HEK293 (cell line): Measurements from ENCODE around the gene TRAM2.

Experiments
- CTCF ChIA-PET: fragments of 350-600 bp; formaldehyde crosslinking; extraction: SDS; loops from one replicate; lab custom pipeline; 2021; ENCODE audit warnings: antibody characterized with exemption; lab: Yijun Ruan, JAX
- POLR2A ChIA-PET: fragments of 300-600 bp; formaldehyde crosslinking; extraction: SDS; loops from one replicate; lab custom pipeline; 2020; ENCODE audit warnings: antibody characterized with exemption, inconsistent platforms; lab: Yijun Ruan, JAX
- H3K27ac ChIP-seq: fragments of 200-500 bp; sonication (Bioruptor generic); 2 replicates; pipeline ENCODE4 v1.5.1; 2014; ENCODE audit warnings: low read depth, low read length, control low read depth, inconsistent platforms; ENCODE audit errors: extremely low read depth
- H3K36me3 ChIP-seq, 2 experiments: fragments of 200-500 bp in 1 of 2; sonication (Bioruptor generic) in 1 of 2; 1 replicate in 1 of 2; 2 replicates in 1 of 2; pipeline ENCODE4 v1.5.1; 2014 to 2017; ENCODE audit warnings: inconsistent platforms in 2 of 2, low read length in 2 of 2; ENCODE audit not compliant: control insufficient read depth in 2 of 2, insufficient read depth in 1 of 2
- H3K4me1 ChIP-seq: fragments of 200-500 bp; sonication (Bioruptor generic); 2 replicates; pipeline ENCODE4 v1.5.1; 2014; ENCODE audit warnings: mild to moderate bottlenecking, low read length, inconsistent platforms; ENCODE audit not compliant: control insufficient read depth, insufficient read depth
- H3K4me3 ChIP-seq: 2 replicates; pipeline ENCODE4 v1.5.1; 2011; ENCODE audit warnings: low read depth, mild to moderate bottlenecking, control low read depth, low read length, moderate library complexity
- H3K9me3 ChIP-seq: fragments of 200-500 bp; sonication (Bioruptor generic); 2 replicates; pipeline ENCODE4 v1.5.1; 2014; ENCODE audit warnings: low read depth, low read length, inconsistent platforms; ENCODE audit not compliant: control insufficient read depth, insufficient read depth
- ZBTB21 ChIP-seq: fragments of 450-650 bp; formaldehyde crosslinking; IDR thresholded peaks from 2 replicates; pipeline ENCODE4 v1.5.1; 2017; ENCODE audit warnings: missing biosample characterization, missing genetic modification characterization
- ZNF112 ChIP-seq: fragments of 450-650 bp; formaldehyde crosslinking; IDR thresholded peaks from 2 replicates; pipeline ENCODE4 v1.5.0; 2017; ENCODE audit warnings: missing biosample characterization, missing genetic modification characterization
- ZNF175 ChIP-seq: fragments of 450-650 bp; formaldehyde crosslinking; IDR thresholded peaks from 2 replicates; pipeline ENCODE4 v1.5.1; 2016; ENCODE audit warnings: missing biosample characterization, missing genetic modification characterization
- ZNF23 ChIP-seq: fragments of 450-650 bp; formaldehyde crosslinking; IDR thresholded peaks from 2 replicates; pipeline ENCODE4 v1.5.1; 2016; ENCODE audit warnings: missing biosample characterization, missing genetic modification characterization, borderline replicate concordance
- ZNF24 ChIP-seq: fragments of 450-650 bp; formaldehyde crosslinking; IDR thresholded peaks from 2 replicates; pipeline ENCODE4 v1.5.1; 2016; ENCODE audit warnings: missing biosample characterization, missing genetic modification characterization
- ZNF248 ChIP-seq: fragments of 450-650 bp; formaldehyde crosslinking; IDR thresholded peaks from 2 replicates; pipeline ENCODE4 v1.5.1; 2017; ENCODE audit warnings: missing biosample characterization, missing genetic modification characterization
- ZNF335 ChIP-seq: fragments of 450-650 bp; formaldehyde crosslinking; conservative IDR thresholded peaks from 2 replicates; pipeline ENCODE4 v1.5.1; 2016; ENCODE audit warnings: missing biosample characterization, missing genetic modification characterization
- ZNF423 ChIP-seq: fragments of 450-650 bp; formaldehyde crosslinking; IDR thresholded peaks from 2 replicates; pipeline ENCODE4 v1.5.1; 2016; ENCODE audit warnings: missing biosample characterization, missing genetic modification characterization
- ZNF433 ChIP-seq: fragments of 450-650 bp; formaldehyde crosslinking; IDR thresholded peaks from 2 replicates; pipeline ENCODE4 v1.5.1; 2016; ENCODE audit warnings: missing biosample characterization, missing genetic modification characterization, low read depth
- ZNF600 ChIP-seq: fragments of 450-650 bp; formaldehyde crosslinking; IDR thresholded peaks from 2 replicates; pipeline ENCODE4 v1.5.1; 2016; ENCODE audit warnings: missing biosample characterization, missing genetic modification characterization
- ZNF660 ChIP-seq: fragments of 450-650 bp; IDR thresholded peaks from 2 replicates; pipeline ENCODE4 v1.5.1; 2018; ENCODE audit warnings: missing biosample characterization, mild to moderate bottlenecking, missing genetic modification characterization
- ZNF747 ChIP-seq: fragments of 450-650 bp; formaldehyde crosslinking; IDR thresholded peaks from 2 replicates; pipeline ENCODE4 v1.5.1; 2016; ENCODE audit warnings: missing biosample characterization, missing genetic modification characterization
- ZSCAN23 ChIP-seq: fragments of 450-650 bp; formaldehyde crosslinking; IDR thresholded peaks from 2 replicates; pipeline ENCODE4 v1.5.1; 2016; ENCODE audit warnings: missing biosample characterization, missing genetic modification characterization
- TF ChIP-seq, protein P1 (sequence below): fragments of 450-650 bp; formaldehyde crosslinking; IDR thresholded peaks from 2 replicates; pipeline ENCODE4 v1.5.1; 2016; ENCODE audit warnings: missing biosample characterization, missing genetic modification characterization
- TF ChIP-seq, protein P2 (sequence below): IDR thresholded peaks from 2 replicates; pipeline ENCODE4 v1.6.1; 2011; ENCODE audit warnings: mild to moderate bottlenecking, low read depth, low read length, borderline replicate concordance
- TF ChIP-seq, protein P3 (sequence below): fragments of 450-650 bp; IDR thresholded peaks from 2 replicates; pipeline ENCODE4 v1.5.1; 2018; ENCODE audit warnings: missing biosample characterization, missing genetic modification characterization
- TF ChIP-seq, protein P4 (sequence below): fragments of 450-650 bp; formaldehyde crosslinking; optimal IDR thresholded peaks from 2 replicates; pipeline ENCODE3; 2016; ENCODE audit warnings: missing biosample characterization, mild to moderate bottlenecking, missing genetic modification characterization

The TRAM2 gene

DNA sequence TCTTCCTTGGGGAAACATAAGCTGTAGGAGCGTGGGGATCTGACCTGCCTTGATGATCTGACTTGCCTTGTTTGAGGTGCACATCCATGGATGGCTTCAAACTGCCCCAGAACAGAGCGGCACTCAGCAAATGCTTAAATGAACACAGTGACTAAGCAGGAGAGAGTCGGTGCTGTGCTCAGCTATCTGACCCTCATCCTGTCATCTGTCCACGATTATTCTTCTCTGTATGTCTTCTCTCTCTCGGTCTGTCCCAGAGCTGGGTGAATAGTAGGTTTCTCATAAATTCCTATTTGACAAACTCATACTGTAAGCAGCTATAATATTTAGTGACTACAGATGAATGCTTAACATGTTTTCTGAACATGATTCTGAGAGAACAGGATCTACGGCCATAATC, 37.3 kb downstream of the TRAM2 start:
- no peak for TF ChIP-seq ZNF175
- no peak for TF ChIP-seq ZNF335
- TF ChIP-seq ZNF747 (tag by site-specific recombination), result no peak
- TF ChIP-seq ZNF660 (tag by site-specific recombination), result no peak
- TF ChIP-seq ZNF24 (tag by site-specific recombination), result no peak
- TF ChIP-seq, protein P1, sequence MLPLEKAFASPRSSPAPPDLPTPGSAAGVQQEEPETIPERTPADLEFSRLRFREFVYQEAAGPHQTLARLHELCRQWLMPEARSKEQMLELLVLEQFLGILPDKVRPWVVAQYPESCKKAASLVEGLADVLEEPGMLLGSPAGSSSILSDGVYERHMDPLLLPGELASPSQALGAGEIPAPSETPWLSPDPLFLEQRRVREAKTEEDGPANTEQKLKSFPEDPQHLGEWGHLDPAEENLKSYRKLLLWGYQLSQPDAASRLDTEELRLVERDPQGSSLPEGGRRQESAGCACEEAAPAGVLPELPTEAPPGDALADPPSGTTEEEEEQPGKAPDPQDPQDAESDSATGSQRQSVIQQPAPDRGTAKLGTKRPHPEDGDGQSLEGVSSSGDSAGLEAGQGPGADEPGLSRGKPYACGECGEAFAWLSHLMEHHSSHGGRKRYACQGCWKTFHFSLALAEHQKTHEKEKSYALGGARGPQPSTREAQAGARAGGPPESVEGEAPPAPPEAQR (tag by site-specific recombination), result no peak
- no peak for TF ChIP-seq ZNF423 (tag by site-specific recombination)
- TF ChIP-seq ZSCAN23 (tag by site-specific recombination), result no peak
- TF ChIP-seq ZNF433 (tag by site-specific recombination), result no peak
- TF ChIP-seq, protein P2, sequence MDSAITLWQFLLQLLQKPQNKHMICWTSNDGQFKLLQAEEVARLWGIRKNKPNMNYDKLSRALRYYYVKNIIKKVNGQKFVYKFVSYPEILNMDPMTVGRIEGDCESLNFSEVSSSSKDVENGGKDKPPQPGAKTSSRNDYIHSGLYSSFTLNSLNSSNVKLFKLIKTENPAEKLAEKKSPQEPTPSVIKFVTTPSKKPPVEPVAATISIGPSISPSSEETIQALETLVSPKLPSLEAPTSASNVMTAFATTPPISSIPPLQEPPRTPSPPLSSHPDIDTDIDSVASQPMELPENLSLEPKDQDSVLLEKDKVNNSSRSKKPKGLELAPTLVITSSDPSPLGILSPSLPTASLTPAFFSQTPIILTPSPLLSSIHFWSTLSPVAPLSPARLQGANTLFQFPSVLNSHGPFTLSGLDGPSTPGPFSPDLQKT, result no peak
- TF ChIP-seq, protein P3, sequence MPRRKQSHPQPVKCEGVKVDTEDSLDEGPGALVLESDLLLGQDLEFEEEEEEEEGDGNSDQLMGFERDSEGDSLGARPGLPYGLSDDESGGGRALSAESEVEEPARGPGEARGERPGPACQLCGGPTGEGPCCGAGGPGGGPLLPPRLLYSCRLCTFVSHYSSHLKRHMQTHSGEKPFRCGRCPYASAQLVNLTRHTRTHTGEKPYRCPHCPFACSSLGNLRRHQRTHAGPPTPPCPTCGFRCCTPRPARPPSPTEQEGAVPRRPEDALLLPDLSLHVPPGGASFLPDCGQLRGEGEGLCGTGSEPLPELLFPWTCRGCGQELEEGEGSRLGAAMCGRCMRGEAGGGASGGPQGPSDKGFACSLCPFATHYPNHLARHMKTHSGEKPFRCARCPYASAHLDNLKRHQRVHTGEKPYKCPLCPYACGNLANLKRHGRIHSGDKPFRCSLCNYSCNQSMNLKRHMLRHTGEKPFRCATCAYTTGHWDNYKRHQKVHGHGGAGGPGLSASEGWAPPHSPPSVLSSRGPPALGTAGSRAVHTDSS, result no peak
- TF ChIP-seq, protein P4, sequence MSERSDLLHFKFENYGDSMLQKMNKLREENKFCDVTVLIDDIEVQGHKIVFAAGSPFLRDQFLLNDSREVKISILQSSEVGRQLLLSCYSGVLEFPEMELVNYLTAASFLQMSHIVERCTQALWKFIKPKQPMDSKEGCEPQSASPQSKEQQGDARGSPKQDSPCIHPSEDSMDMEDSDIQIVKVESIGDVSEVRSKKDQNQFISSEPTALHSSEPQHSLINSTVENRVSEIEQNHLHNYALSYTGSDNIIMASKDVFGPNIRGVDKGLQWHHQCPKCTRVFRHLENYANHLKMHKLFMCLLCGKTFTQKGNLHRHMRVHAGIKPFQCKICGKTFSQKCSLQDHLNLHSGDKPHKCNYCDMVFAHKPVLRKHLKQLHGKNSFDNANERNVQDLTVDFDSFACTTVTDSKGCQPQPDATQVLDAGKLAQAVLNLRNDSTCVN, result no peak
- no peak for TF ChIP-seq ZNF248 (tag by site-specific recombination)
- TF ChIP-seq ZNF23 (tag by site-specific recombination), result no peak
- TF ChIP-seq, all 188 proteins: peak for 0
- POLR2A ChIA-PET, result interaction anchor here (1.0 to 1.3 kb wide), 2 partner anchors 12 to 35 kb away, joined by 3 to 4 read pairs; no protein-coding TSS in a partner anchor
- Histone ChIP-seq H3K4me3 (no peak overlapping the region), H3K9me3 (no peaks in the 10 kb centered on the region), H3K36me3 (peaks cover 0 to 7% of the 10 kb centered on the region in 2 experiments; a peak in 1 of 3 replicates), H3K4me1 (no peaks in the 10 kb centered on the region), H3K27ac (no peak overlapping the region)
- CTCF ChIA-PET, result interaction anchor here (0.6 to 0.9 kb wide), 2 partner anchors 33 to 35 kb away, joined by 3 to 4 read pairs; no protein-coding TSS in a partner anchor

DNA sequence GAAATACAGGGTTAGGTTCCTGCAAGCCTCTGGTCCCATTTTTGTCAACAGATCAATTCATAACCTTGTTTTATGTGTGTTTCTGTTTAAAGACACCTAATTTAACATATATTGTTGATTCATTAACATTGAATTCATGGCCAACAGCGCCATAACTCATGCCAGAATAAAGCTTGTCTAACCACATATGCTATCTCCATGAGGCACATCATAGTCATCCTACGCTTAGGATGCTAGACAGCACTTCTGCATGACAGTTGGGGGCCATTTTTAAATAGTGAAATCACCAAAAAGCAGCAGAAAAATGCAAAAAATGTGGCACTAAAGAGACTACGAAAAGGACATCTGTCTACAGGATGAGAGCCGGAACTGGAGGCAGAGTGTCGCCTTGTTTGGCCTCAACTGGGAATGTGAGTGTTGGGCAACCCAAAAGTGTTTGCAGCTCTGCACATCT, 37.9 kb downstream of the TRAM2 start:
- TF ChIP-seq ZNF600 (tag by site-specific recombination), result no peak
- TF ChIP-seq ZNF175, result no peak
- no peak for TF ChIP-seq ZBTB21
- no peak for TF ChIP-seq ZNF423 (tag by site-specific recombination)
- TF ChIP-seq ZNF112, result no peak
- H3K36me3 ChIP-seq, result peaks cover 0 to 11% of the 10 kb centered on the region in 2 experiments; a peak in 1 of 3 replicates
- no peak overlapping the region for H3K27ac ChIP-seq
- POLR2A ChIA-PET, result interaction anchor here (1.0 to 1.3 kb wide), 2 partner anchors 11 to 35 kb away, joined by 3 to 4 read pairs; no protein-coding TSS in a partner anchor
- CTCF ChIA-PET, result interaction anchor here (0.7 to 0.8 kb wide), 2 partner anchors 123 to 131 kb away, joined by 3 to 5 read pairs; no protein-coding TSS in a partner anchor
- H3K4me1 ChIP-seq, result no peaks in the 10 kb centered on the region
- no peak overlapping the region for H3K4me3 ChIP-seq
- H3K9me3 ChIP-seq, result no peaks in the 10 kb centered on the region
